DND-41 (cell line): ENCODE results near the gene IVD.

Experiments
- ATAC-seq: fragments of 200-7000 bp; cut with Tn5 transposase; 3 replicates; pipeline ENCODE4 v1.9.1; 2021; ENCODE audit warnings: low read depth; ENCODE audit not compliant: insufficient read depth
- DNase-seq: peaks from one replicate; pipeline ENCODE4 v3.0.0-alpha.2; 2020
- H2AFZ ChIP-seq: 2 replicates; pipeline ENCODE4 v1.6.0; 2012; ENCODE audit warnings: low read depth, low read length
- H3K27ac ChIP-seq: 2 replicates; pipeline ENCODE4 v1.5.1; 2012; ENCODE audit warnings: low read length, inconsistent platforms
- H3K27me3 ChIP-seq: fragments of 200-600 bp; sonication (generic); 2 replicates; pipeline ENCODE4 v1.6.0; 2012; ENCODE audit warnings: low read length, mild to moderate bottlenecking, inconsistent platforms; ENCODE audit not compliant: insufficient read depth, poor library complexity
- H3K36me3 ChIP-seq: 2 replicates; pipeline ENCODE4 v1.5.1; 2012; ENCODE audit warnings: low read length, inconsistent platforms; ENCODE audit not compliant: insufficient read depth
- H3K4me1 ChIP-seq: 2 replicates; pipeline ENCODE4 v1.5.1; 2012; ENCODE audit warnings: mild to moderate bottlenecking, low read length; ENCODE audit not compliant: insufficient read depth
- H3K4me2 ChIP-seq: 2 replicates; pipeline ENCODE4 v1.6.0; 2012; ENCODE audit warnings: mild to moderate bottlenecking, moderate library complexity, low read length, inconsistent platforms; ENCODE audit not compliant: insufficient read depth
- H3K4me3 ChIP-seq, 2 experiments: fragments of 200-600 bp in 1 of 2; shearing (Covaris generic) in 1 of 2; 2 replicates each; pipeline ENCODE4 v1.5.1; 2012 to 2016; ENCODE audit warnings: inconsistent platforms in 2 of 2, low read length in 2 of 2, mild to moderate bottlenecking in 2 of 2, low read depth in 1 of 2, moderate library complexity in 1 of 2
- H3K79me2 ChIP-seq: 2 replicates; pipeline ENCODE4 v1.6.0; 2012; ENCODE audit warnings: low read length, inconsistent platforms; ENCODE audit not compliant: insufficient read depth
- H3K9ac ChIP-seq: 2 replicates; pipeline ENCODE4 v1.6.0; 2012; ENCODE audit warnings: low read depth, mild to moderate bottlenecking, inconsistent platforms, low read length, moderate library complexity
- H3K9me3 ChIP-seq: 2 replicates; pipeline ENCODE4 v1.5.1; 2012; ENCODE audit warnings: low read length, moderate library complexity, mild to moderate bottlenecking, inconsistent platforms; ENCODE audit not compliant: insufficient read depth, severe bottlenecking
- H4K20me1 ChIP-seq: 2 replicates; pipeline ENCODE4 v1.6.0; 2012; ENCODE audit warnings: low read length; ENCODE audit not compliant: insufficient read depth
- EZH2 ChIP-seq: IDR thresholded peaks from 3 replicates; pipeline ENCODE4 v1.6.1; 2012; ENCODE audit warnings: borderline replicate concordance, low read depth, mild to moderate bottlenecking, moderate library complexity, low read length, inconsistent platforms; ENCODE audit not compliant: severe bottlenecking
- TF ChIP-seq, protein P1 (sequence below): IDR thresholded peaks from 2 replicates; pipeline ENCODE4 v1.5.1; 2012; ENCODE audit warnings: borderline replicate concordance, low read length, moderate library complexity, mild to moderate bottlenecking; ENCODE audit not compliant: poor library complexity, severe bottlenecking; ENCODE audit errors: extremely low read depth

IVD gene

DNA sequence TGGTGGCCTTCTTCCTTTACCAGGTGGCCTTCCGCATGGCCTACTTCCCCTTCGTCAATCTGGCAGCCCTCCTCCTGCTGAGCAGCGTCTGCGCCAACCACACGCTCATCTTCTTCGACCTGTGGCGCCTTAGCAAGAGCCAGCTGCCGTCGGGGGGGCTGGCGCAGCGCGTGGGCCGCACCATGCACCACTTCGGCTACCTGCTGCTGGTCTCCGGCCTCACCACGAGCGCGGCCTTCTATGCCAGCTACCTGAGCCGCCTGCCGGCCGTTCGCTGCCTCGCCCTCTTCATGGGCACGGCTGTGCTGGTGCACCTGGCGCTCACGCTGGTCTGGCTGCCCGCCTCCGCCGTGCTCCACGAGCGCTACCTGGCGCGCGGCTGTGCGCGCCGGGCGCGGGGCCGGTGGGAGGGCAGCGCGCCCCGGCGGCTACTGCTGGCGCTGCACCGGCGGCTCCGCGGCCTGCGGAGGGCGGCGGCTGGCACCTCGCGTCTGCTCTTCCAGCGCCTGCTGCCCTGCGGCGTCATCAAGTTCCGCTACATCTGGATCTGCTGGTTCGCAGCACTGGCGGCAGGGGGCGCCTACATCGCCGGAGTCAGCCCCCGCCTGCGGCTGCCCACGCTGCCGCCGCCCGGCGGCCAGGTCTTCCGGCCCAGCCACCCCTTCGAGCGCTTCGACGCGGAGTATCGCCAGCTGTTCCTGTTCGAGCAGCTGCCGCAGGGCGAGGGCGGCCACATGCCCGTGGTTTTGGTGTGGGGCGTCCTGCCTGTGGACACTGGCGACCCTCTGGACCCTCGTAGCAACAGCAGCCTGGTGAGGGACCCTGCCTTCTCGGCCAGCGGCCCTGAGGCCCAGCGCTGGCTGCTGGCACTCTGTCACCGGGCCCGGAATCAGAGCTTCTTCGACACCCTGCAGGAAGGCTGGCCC, 37.6 kb upstream of the IVD start:
- Histone ChIP-seq H3K27ac (peak overlapping the region; percentile 59; the same call in 1 of the 2 replicates), H3K79me2 (no peaks in the 10 kb centered on the region), H2AFZ (peak overlapping the region; percentile 97), H3K4me2 (peak overlapping the region; percentile 100), H3K4me1 (peaks cover 18% of the 10 kb centered on the region), H4K20me1 (no peaks in the 10 kb centered on the region), H3K9me3 (no peaks in the 10 kb centered on the region), H3K9ac (peak overlapping the region; percentile 67), H3K36me3 (no peaks in the 10 kb centered on the region), H3K4me3 (peak overlapping the region; percentile 29 to 74; a peak in 3 of 4 replicates), H3K27me3 (no peaks in the 10 kb centered on the region)
- TF ChIP-seq, protein P1, sequence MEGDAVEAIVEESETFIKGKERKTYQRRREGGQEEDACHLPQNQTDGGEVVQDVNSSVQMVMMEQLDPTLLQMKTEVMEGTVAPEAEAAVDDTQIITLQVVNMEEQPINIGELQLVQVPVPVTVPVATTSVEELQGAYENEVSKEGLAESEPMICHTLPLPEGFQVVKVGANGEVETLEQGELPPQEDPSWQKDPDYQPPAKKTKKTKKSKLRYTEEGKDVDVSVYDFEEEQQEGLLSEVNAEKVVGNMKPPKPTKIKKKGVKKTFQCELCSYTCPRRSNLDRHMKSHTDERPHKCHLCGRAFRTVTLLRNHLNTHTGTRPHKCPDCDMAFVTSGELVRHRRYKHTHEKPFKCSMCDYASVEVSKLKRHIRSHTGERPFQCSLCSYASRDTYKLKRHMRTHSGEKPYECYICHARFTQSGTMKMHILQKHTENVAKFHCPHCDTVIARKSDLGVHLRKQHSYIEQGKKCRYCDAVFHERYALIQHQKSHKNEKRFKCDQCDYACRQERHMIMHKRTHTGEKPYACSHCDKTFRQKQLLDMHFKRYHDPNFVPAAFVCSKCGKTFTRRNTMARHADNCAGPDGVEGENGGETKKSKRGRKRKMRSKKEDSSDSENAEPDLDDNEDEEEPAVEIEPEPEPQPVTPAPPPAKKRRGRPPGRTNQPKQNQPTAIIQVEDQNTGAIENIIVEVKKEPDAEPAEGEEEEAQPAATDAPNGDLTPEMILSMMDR = peak; percentile 83
- no peak for TF ChIP-seq EZH2
- peak; percentile 87 for DNase-seq
- ATAC-seq = peak; percentile 92

GRCh38 chr15:40368719-40369473, 36.7 kb upstream of the IVD start:
- Histone ChIP-seq H3K27ac (no peak overlapping the region), H3K4me2 (peak overlapping the region; percentile 100; the same call in 1 of the 2 replicates), H3K36me3 (no peaks in the 10 kb centered on the region), H3K9ac (peak overlapping the region; percentile 67), H3K79me2 (no peaks in the 10 kb centered on the region), H2AFZ (peak overlapping the region; percentile 91; the same call in 1 of the 2 replicates), H4K20me1 (no peaks in the 10 kb centered on the region), H3K4me1 (peaks cover 18% of the 10 kb centered on the region), H3K9me3 (no peaks in the 10 kb centered on the region), H3K27me3 (no peaks in the 10 kb centered on the region), H3K4me3 (no peak overlapping the region)
- ATAC-seq = no peak
- DNase-seq = no peak
- TF ChIP-seq, protein P1 = no peak
- TF ChIP-seq EZH2 = no peak

DNA sequence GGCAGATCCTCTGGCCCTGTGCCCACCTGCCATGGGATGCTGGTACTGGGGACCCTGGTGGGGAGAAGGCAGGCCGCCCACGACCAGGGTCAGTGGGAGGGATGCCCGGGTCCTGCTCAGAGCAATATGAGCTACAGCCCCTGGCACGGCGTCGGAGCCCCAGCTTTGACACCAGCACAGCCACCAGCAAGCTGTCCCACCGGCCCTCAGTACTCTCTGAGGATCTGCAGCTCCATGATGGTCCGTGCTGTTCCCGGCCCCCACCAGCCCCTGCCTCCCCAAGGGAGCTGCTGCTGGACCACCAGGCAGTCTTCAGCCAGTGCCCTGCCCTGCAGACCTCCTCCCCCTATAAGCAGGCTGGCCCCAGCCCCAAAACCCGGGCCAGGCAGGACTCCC, 36.1 kb upstream of the IVD start:
- no peak for ATAC-seq
- no peaks in the 10 kb centered on the region for H3K79me2 ChIP-seq
- H3K9me3 ChIP-seq = no peaks in the 10 kb centered on the region
- no peaks in the 10 kb centered on the region for H3K27me3 ChIP-seq
- no peak overlapping the region for H3K4me3 ChIP-seq
- no peak for TF ChIP-seq EZH2
- TF ChIP-seq, protein P1 = no peak
- H3K4me2 ChIP-seq = no peak overlapping the region
- no peak overlapping the region for H3K27ac ChIP-seq
- H4K20me1 ChIP-seq = no peaks in the 10 kb centered on the region
- H3K4me1 ChIP-seq = peaks cover 18% of the 10 kb centered on the region
- no peak for DNase-seq
- no peaks in the 10 kb centered on the region for H3K36me3 ChIP-seq
- H2AFZ ChIP-seq = no peak overlapping the region
- H3K9ac ChIP-seq = no peak overlapping the region
